ENCODE results near the gene SERPINB4. TPM values are rescaled to one million over a fixed set of nuclear protein-coding genes. Genes with fewer than 3 reads are reported as not detected.
A peak's percentile ranks its signal among the peaks of the same experiment; 100 is the strongest.
"Not testable (repeated sequence)": the region's sequence is repeated elsewhere in the genome, so short reads cannot be mapped to it uniquely, and the experiment has no call there.

Gene SERPINB4
- total RNA-seq, 4 donors from 2014 or later = 24.4 to 543 (median 216) TPM

GRCh38 chr18:63681449-63682340 is 37.6 kb upstream of the SERPINB4 start:
- H3K27ac ChIP-seq = peak overlapping the region; percentile 75 to 89 (median 84)
- H3K9me3 ChIP-seq = no peaks in the 10 kb centered on the region
- WGBS, 2 donors = 64 to 73% methylated on average over 2 of the region's 2 CpGs
- intact Hi-C loops (cut with DNase I) = no loop called here
- no peaks in the 10 kb centered on the region for H3K27me3 ChIP-seq
- peaks cover 0 to 75% (median 3%) of the 10 kb centered on the region in 3 donors for H3K4me1 ChIP-seq
- no peaks in the 10 kb centered on the region for H3K36me3 ChIP-seq
- DNase-seq = no peak
- TF ChIP-seq POLR2A (IDR thresholded peaks at IDR 0.05) = no peak
- H3K4me3 ChIP-seq = no peak overlapping the region

- TF ChIP-seq POLR2A (IDR thresholded peaks at IDR 0.05) (no peak), CTCF (IDR thresholded peaks at IDR 0.05) (no peak)
- Histone ChIP-seq H3K9me3 (no peaks in the 10 kb centered on the region), H3K4me1 (peaks cover 0 to 68% (median 1%) of the 10 kb centered on the region in 3 donors), H3K36me3 (no peaks in the 10 kb centered on the region), H3K27me3 (no peaks in the 10 kb centered on the region), H3K4me3 (no peak overlapping the region), H3K27ac (peak overlapping the region; percentile 52 to 89 (median 84))
- no peak for DNase-seq
- intact Hi-C loops (cut with DNase I) = no loop called here
- WGBS, 2 donors = 67% methylated on average over 5 of the region's 5 CpGs
Observed at GRCh38 chr18:63679820-63680606, 36.0 kb upstream of the SERPINB4 start.

GRCh38 chr18:63677500-63678225 is 33.6 kb upstream of the SERPINB4 start:
- Histone ChIP-seq H3K9me3 (no peaks in the 10 kb centered on the region), H3K4me1 (peaks cover 0 to 47% (median 0%) of the 10 kb centered on the region in 3 donors), H3K4me3 (no peak overlapping the region), H3K36me3 (no peaks in the 10 kb centered on the region), H3K27ac (no peak overlapping the region), H3K27me3 (no peaks in the 10 kb centered on the region)
- no peak for DNase-seq
- 37 to 66% methylated on average over 5 of the region's 5 CpGs for WGBS, 2 donors
- intact Hi-C loops (cut with DNase I) = no loop called here
- peak in 1 of 6 experiments; percentile 24 for TF ChIP-seq CTCF (IDR thresholded peaks at IDR 0.05)
- TF ChIP-seq POLR2A (IDR thresholded peaks at IDR 0.05) = no peak

GRCh38 chr18:63676526-63677323 is 32.7 kb upstream of the SERPINB4 start:
- no peaks in the 10 kb centered on the region for H3K27me3 ChIP-seq
- H3K27ac ChIP-seq = peak overlapping the region in 2 of 4 donors; percentile 9 to 14
- WGBS, 2 donors = 24 to 42% methylated on average over 5 of the region's 5 CpGs
- intact Hi-C loops (cut with DNase I) = no loop called here
- no peaks in the 10 kb centered on the region for H3K36me3 ChIP-seq
- TF ChIP-seq CTCF (IDR thresholded peaks at IDR 0.05) = peak in 5 of 6 experiments; percentile 22 to 77 (median 58)
- TF ChIP-seq POLR2A (IDR thresholded peaks at IDR 0.05) = no peak
- DNase-seq = no peak
- peaks cover 0 to 2% (median 0%) of the 10 kb centered on the region in 3 donors for H3K9me3 ChIP-seq
- peaks cover 0 to 37% (median 0%) of the 10 kb centered on the region in 3 donors for H3K4me1 ChIP-seq
- H3K4me3 ChIP-seq = no peak overlapping the region

DNA sequence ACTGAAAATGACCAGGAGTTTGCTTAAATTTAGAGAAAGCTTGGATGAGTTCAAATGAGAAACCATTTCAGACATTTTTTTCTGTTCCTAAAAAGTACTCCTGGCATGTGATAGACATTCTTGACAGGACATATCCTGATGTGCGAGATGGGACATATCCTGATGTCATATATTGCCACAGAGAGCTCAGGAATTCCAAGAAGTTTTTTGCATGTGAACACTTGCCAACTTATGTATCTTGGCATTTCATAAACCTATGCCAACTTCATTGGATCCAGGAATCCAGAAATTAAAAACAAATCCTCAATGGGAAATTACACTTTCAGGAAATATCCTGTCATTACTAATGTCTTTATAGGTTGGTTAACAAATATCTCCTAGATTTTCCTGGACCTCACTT is 20.5 kb upstream of the SERPINB4 start:
- no peak for DNase-seq
- no peak for TF ChIP-seq CTCF (IDR thresholded peaks at IDR 0.05)
- TF ChIP-seq POLR2A (IDR thresholded peaks at IDR 0.05) = no peak
- WGBS, 2 donors = 29 to 65% methylated on average over 1 of the region's 1 CpG

GRCh38 chr18:63661750-63662149 is 17.7 kb upstream of the SERPINB4 start, which contains the start of gene SERPINB3:
SERPINB3 (minus strand) TSS chr18:63661893; CDS start chr18:63661216, 677 bp downstream.
- WGBS, 2 donors = 15% methylated on average over 2 of the region's 3 CpGs; no CpG with 5 or more reads in 1 of the 2 donors
- H3K4me3 ChIP-seq; H3K9me3 ChIP-seq; H3K4me1 ChIP-seq; H3K27me3 ChIP-seq; DNase-seq; intact Hi-C loops (cut with DNase I); H3K36me3 ChIP-seq: not testable (repeated sequence)
- peak within 1 kb of the TSS in 1 of 4 donors; percentile 42 for H3K27ac ChIP-seq

More for the DNA sequence above, 20.5 kb upstream of the SERPINB4 start:
- intact Hi-C loops (cut with DNase I) = no loop called here
- no peaks in the 10 kb centered on the region for H3K27me3 ChIP-seq
- no peak overlapping the region for H3K27ac ChIP-seq
- no peaks in the 10 kb centered on the region for H3K36me3 ChIP-seq
- no peaks in the 10 kb centered on the region for H3K4me1 ChIP-seq
- H3K4me3 ChIP-seq = no peak overlapping the region
- no peaks in the 10 kb centered on the region for H3K9me3 ChIP-seq

DNA sequence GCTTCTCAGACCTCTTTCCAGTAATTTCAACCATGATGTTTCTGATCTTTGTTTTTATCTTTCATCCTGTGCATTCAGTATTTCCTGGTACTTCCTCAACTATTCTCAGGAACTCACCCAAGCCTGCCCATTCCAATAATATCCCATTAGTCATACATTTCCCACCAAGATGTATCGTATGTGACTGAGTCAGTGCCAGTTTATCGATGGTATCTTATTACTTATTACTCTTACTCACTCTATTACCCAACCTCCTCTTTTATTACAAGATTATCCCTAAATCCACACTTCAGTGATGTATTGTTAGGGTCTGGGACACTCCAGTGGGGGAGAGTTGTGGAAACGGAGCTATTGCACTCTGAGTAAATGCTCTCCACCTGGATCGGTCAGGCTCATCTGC is 14.9 kb upstream of the SERPINB4 start:
- WGBS, 2 donors = 35 to 43% methylated on average over 3 to 4 of the region's 4 CpGs
- H3K27me3 ChIP-seq = not testable (repeated sequence)

More for the DNA sequence above, 14.9 kb upstream of the SERPINB4 start:
- H3K27ac ChIP-seq; H3K9me3 ChIP-seq; intact Hi-C loops (cut with DNase I); H3K4me3 ChIP-seq; H3K4me1 ChIP-seq; H3K36me3 ChIP-seq; DNase-seq: not testable (repeated sequence)

Measured in esophagus squamous epithelium (tissue), 5 donors.